Spleen (tissue), 11 donors: ENCODE data around the gene GRIA2. TPM values are rescaled to one million over a fixed set of nuclear protein-coding genes. Genes with fewer than 3 reads are reported as not detected.
A peak's percentile ranks its signal among the peaks of the same experiment; 100 is the strongest.

ENCODE experiments used
- DNase-seq: peaks from one replicate; pipeline ENCODE4 v3.0.0-alpha.2; 2020
- H3K27ac ChIP-seq, 8 donors: fragments of 200-600 bp; sonication (generic) in 7 of 8; 1 replicate in 4 of 8; 2 replicates in 4 of 8; pipeline versions ENCODE4 v1.5.0 to v1.8.0; 2016 to 2021; ENCODE audit warnings: inconsistent platforms in 4 of 8, mild to moderate bottlenecking in 4 of 8, moderate library complexity in 1 of 8
- H3K27me3 ChIP-seq, 7 donors: fragments of 200-600 bp; sonication (generic) in 6 of 7; replicated peaks in 1 of 7; 1 replicate in 4 of 7; 2 replicates in 3 of 7; pipeline versions ENCODE4 v1.5.0 to v1.8.0; 2016 to 2021; ENCODE audit warnings: inconsistent platforms in 3 of 7, mild to moderate bottlenecking in 1 of 7
- H3K36me3 ChIP-seq, 6 donors: fragments of 200-600 bp; sonication (generic) in 5 of 6; 1 replicate in 4 of 6; 2 replicates in 2 of 6; pipeline versions ENCODE4 v1.5.0 to v1.8.0; 2016 to 2021; ENCODE audit warnings: inconsistent platforms in 2 of 6
- H3K4me1 ChIP-seq, 6 donors: fragments of 200-600 bp; sonication (generic) in 5 of 6; 1 replicate in 3 of 6; 2 replicates in 3 of 6; pipeline versions ENCODE4 v1.5.0 to v1.8.0; 2016 to 2021; ENCODE audit warnings: inconsistent platforms in 3 of 6
- H3K4me3 ChIP-seq, 8 donors: fragments of 200-600 bp; sonication (generic) in 7 of 8; 1 replicate in 4 of 8; 2 replicates in 4 of 8; pipeline versions ENCODE4 v1.5.0 to v1.8.0; 2016 to 2021; ENCODE audit warnings: inconsistent platforms in 4 of 8, mild to moderate bottlenecking in 4 of 8, moderate library complexity in 2 of 8
- H3K9me3 ChIP-seq, 8 donors: fragments of 200-600 bp; sonication (generic) in 7 of 8; 1 replicate in 4 of 8; 2 replicates in 4 of 8; pipeline versions ENCODE4 v1.5.0 to v1.8.0; 2016 to 2021; ENCODE audit warnings: inconsistent platforms in 4 of 8
- CTCF ChIP-seq, 11 experiments: fragments of 200-600 bp in 7 of 11; fragments of 450-650 bp in 4 of 11; sonication (generic) in 4 of 11; IDR thresholded peaks in 8 of 11; conservative IDR thresholded peaks in 3 of 11; 1 replicate in 7 of 11; 2 replicates in 4 of 11; pipeline versions ENCODE4 v1.4.0 to v1.8.0; 2016 to 2021; ENCODE audit warnings: antibody characterized with exemption in 11 of 11, inconsistent platforms in 4 of 11, mild to moderate bottlenecking in 1 of 11
- POLR2A ChIP-seq, 3 donors: fragments of 450-650 bp; IDR thresholded peaks; one replicate each; pipeline ENCODE4 v1.5.1; 2017; ENCODE audit warnings: antibody characterized with exemption in 3 of 3, mild to moderate bottlenecking in 1 of 3
- POLR2AphosphoS5 ChIP-seq, 3 donors: sonication (generic); formaldehyde crosslinking; IDR thresholded peaks; one replicate each; pipeline ENCODE4 v1.5.1; 2017; ENCODE audit warnings: antibody characterized with exemption in 3 of 3
- WGBS, 5 donors: extraction: QIAGEN DNeasy Blood & Tissue Kit in 3 of 5; methylation state at CpG; one replicate each; pipeline versions ENCODE4 v1.1.5 to v1.1.7; 2013 to 2018; 5-methylcytosine and 5-hydroxymethylcytosine counted together
- intact Hi-C: fragments of 100-400 bp; cut with DNase I; formaldehyde crosslinking; loops from one replicate; pipeline ENCODE4 v1.15.0; 2023; ENCODE audit warnings: low total_unique reads
- polyA plus RNA-seq, 3 donors: library from polyadenylated mRNA; stranded (reverse); fragments of 200-250 nt; gene quantifications; one replicate each; pipeline ENCODE4 v1.2.1, GENCODE V29; 2013
- total RNA-seq, 7 donors: library from RNA; depleted of rRNA in 3 of 7; stranded (reverse); fragments of >200 nt in 3 of 7; fragmentation: NEBNext Ultra II Directional in 4 of 7; extraction: Animal tissue kit (Norgen Biotek cat#: 25700) in 4 of 7; gene quantifications; one replicate each; pipeline versions ENCODE4 v1.1.0 to v1.2.1, GENCODE V29; 2016 to 2021
- donor health status: healthy with polysubstance abuse.
- donor health status: DM: no; HTN: no; CAD: no; lungs with moderate emphysema.
- donor health status: DM: no; HTN: no; CAD: no.
- donor health status: Bipolar disorder and iron deficiency.
- donor health status: healthy.
- donor health status: DM: no; HTN: no; CAD: no.
- donor health status: DM: yes; HTN: yes; CAD: no.

Gene GRIA2
- total and polyA plus RNA-seq, 10 donors, result 0.02 to 0.06 TPM; not detected in 8

- Histone ChIP-seq H3K4me3 (no peak overlapping the region), H3K36me3 (no peaks in the 10 kb centered on the region), H3K4me1 (peaks cover 0 to 8% (median 3%) of the 10 kb centered on the region in 6 donors), H3K27me3 (peaks cover 0 to 42% (median 30%) of the 10 kb centered on the region in 7 donors), H3K27ac (no peak overlapping the region), H3K9me3 (peaks cover 0 to 20% (median 0%) of the 10 kb centered on the region in 8 donors)
- TF ChIP-seq POLR2A (IDR thresholded peaks at IDR 0.05) (no peak), POLR2AphosphoS5 (IDR thresholded peaks at IDR 0.05) (no peak), CTCF (IDR thresholded peaks at IDR 0.05 in 8 of 11, conservative IDR thresholded peaks at IDR 0.05 in 3 of 11) (peak in 3 of 11 experiments; percentile 16 to 24 (median 20))
- intact Hi-C loops, result no loop called here
- no peak for DNase-seq
- WGBS, 5 donors, result 23 to 39% (median 39%) methylated on average over 3 of the region's 3 CpGs
Measured at GRCh38 chr4:157217708-157218107, 2.8 kb upstream of the GRIA2 start.

DNA sequence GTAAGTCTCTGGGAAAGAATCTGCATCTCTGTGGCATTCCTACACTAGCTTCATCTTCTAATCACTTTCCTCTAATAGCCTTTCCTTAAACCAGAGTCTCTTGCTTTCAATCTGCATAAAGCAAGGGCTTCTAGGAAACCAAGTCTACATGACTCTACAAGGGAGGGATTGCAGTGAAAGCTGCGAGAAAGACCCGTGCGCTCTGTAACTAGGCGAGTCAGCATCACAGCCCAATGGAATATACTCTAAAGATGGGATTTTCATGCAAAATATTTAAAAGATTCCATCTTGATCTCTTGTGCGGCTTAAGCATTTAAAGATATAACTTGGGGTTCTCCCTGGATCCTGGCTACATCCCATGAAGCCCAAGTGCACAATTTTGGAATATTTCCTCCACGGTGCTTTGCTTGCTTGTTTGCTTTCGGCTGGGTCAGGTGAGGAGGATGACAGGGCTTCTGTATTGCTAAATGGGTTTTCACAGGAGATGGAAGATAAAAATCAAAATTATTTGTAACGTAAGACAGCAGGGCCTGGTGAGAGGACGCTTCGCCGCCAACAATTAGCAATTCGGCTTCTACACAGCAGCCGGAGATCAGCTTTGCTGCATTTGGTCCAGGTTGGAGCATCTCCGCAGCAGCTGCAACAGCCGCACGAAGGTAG, 687 bp upstream of the GRIA2 start:
- intact Hi-C loops, result no loop called here
- Histone ChIP-seq H3K27ac (no peak overlapping the region), H3K4me3 (peak overlapping the region in 1 of 8 donors; percentile 48), H3K27me3 (peaks cover 0 to 55% (median 33%) of the 10 kb centered on the region in 7 donors), H3K4me1 (peaks cover 0 to 9% (median 3%) of the 10 kb centered on the region in 6 donors), H3K36me3 (no peaks in the 10 kb centered on the region), H3K9me3 (peaks cover 0 to 20% (median 0%) of the 10 kb centered on the region in 8 donors)
- DNase-seq, result no peak
- WGBS, 5 donors, result 20 to 26% (median 21%) methylated on average over 16 of the region's 16 CpGs
- no peak for TF ChIP-seq CTCF (IDR thresholded peaks at IDR 0.05 in 8 of 11, conservative IDR thresholded peaks at IDR 0.05 in 3 of 11)
- no peak for TF ChIP-seq POLR2AphosphoS5 (IDR thresholded peaks at IDR 0.05)
- no peak for TF ChIP-seq POLR2A (IDR thresholded peaks at IDR 0.05)

DNA sequence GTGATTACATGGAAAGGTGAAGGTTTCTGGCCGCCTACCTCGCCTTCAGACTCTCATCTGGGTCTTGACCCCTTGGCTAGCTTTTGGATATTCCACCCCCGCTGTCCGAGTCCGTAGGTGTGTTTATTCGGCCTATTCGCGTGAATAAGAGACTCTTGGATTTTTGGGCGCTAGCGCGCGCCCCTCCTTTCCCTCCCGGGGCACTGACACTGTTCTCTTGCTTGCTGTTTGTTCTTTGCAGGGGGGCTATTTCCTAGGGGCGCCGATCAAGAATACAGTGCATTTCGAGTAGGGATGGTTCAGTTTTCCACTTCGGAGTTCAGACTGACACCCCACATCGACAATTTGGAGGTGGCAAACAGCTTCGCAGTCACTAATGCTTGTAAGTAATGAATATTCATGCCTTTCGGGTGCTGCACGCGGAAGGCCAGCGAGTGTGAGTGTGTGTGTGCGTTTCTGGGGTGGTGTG, 932 bp downstream of the GRIA2 start:
- peaks cover 0 to 55% (median 33%) of the 10 kb centered on the region in 7 donors for H3K27me3 ChIP-seq
- peaks cover 0 to 9% (median 3%) of the 10 kb centered on the region in 6 donors for H3K4me1 ChIP-seq
- 8 to 18% (median 12%) methylated on average over 24 of the region's 24 CpGs for WGBS, 5 donors
- peak; percentile 38 for DNase-seq
- intact Hi-C loops, result no loop called here
- no peak overlapping the region for H3K27ac ChIP-seq
- H3K36me3 ChIP-seq, result no peaks in the 10 kb centered on the region
- peak overlapping the region in 1 of 8 donors; percentile 43 for H3K4me3 ChIP-seq
- TF ChIP-seq POLR2AphosphoS5 (IDR thresholded peaks at IDR 0.05), result no peak
- TF ChIP-seq POLR2A (IDR thresholded peaks at IDR 0.05), result no peak
- TF ChIP-seq CTCF (IDR thresholded peaks at IDR 0.05 in 8 of 11, conservative IDR thresholded peaks at IDR 0.05 in 3 of 11), result no peak
- H3K9me3 ChIP-seq, result peaks cover 0 to 20% (median 0%) of the 10 kb centered on the region in 8 donors
